Spleen (tissue), 7 donors: ENCODE measurements around the gene NGFR.

Experiments
- POLR2A ChIP-seq, 3 donors: fragments of 450-650 bp; IDR thresholded peaks; one replicate each; pipeline ENCODE4 v1.5.1; 2017; ENCODE audit warnings: antibody characterized with exemption in 3 of 3, mild to moderate bottlenecking in 1 of 3
- POLR2AphosphoS5 ChIP-seq, 3 donors: sonication (generic); formaldehyde crosslinking; IDR thresholded peaks; one replicate each; pipeline ENCODE4 v1.5.1; 2017; ENCODE audit warnings: antibody characterized with exemption in 3 of 3
- TF ChIP-seq, protein P1 (sequence below), 11 experiments: fragments of 200-600 bp in 7 of 11; fragments of 450-650 bp in 4 of 11; sonication (generic) in 4 of 11; IDR thresholded peaks in 8 of 11; conservative IDR thresholded peaks in 3 of 11; 1 replicate in 7 of 11; 2 replicates in 4 of 11; pipeline versions ENCODE4 v1.4.0 to v1.8.0; 2016 to 2021; ENCODE audit warnings: antibody characterized with exemption in 11 of 11, inconsistent platforms in 4 of 11, mild to moderate bottlenecking in 1 of 11
- donor health status: DM: no; HTN: no; CAD: no; lungs with moderate emphysema.
- donor health status: DM: no; HTN: no; CAD: no.
- donor health status: DM: no; HTN: no; CAD: no.

DNA sequence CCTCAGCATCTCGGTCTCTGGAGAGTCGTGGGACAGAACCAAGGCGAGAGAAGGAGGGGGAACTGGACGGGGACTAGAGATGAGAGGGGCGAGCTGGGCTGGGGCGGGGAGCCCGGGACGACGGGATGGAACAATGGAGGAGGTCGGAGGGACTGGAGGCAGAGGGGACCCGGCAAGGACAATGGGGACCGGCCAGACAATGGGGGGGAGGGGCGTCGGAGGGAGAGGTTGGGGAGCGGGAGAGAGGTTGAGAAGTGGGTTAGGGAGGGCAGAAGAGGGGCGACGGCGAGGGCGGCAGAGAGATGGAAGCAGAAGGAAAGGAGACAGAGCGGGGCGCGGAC, 719 bp downstream of the NGFR start:
- no peak for TF ChIP-seq POLR2AphosphoS5 (IDR thresholded peaks at IDR 0.05)
- TF ChIP-seq, protein P1, sequence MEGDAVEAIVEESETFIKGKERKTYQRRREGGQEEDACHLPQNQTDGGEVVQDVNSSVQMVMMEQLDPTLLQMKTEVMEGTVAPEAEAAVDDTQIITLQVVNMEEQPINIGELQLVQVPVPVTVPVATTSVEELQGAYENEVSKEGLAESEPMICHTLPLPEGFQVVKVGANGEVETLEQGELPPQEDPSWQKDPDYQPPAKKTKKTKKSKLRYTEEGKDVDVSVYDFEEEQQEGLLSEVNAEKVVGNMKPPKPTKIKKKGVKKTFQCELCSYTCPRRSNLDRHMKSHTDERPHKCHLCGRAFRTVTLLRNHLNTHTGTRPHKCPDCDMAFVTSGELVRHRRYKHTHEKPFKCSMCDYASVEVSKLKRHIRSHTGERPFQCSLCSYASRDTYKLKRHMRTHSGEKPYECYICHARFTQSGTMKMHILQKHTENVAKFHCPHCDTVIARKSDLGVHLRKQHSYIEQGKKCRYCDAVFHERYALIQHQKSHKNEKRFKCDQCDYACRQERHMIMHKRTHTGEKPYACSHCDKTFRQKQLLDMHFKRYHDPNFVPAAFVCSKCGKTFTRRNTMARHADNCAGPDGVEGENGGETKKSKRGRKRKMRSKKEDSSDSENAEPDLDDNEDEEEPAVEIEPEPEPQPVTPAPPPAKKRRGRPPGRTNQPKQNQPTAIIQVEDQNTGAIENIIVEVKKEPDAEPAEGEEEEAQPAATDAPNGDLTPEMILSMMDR (IDR thresholded peaks at IDR 0.05 in 8 of 11, conservative IDR thresholded peaks at IDR 0.05 in 3 of 11): no peak
- TF ChIP-seq POLR2A (IDR thresholded peaks at IDR 0.05): no peak
